Amygdala (tissue), 56 donors: ENCODE results near the gene RHOF.

Source experiments
- DNase-seq, 56 donors: peaks; one replicate each; lab custom pipeline; 2025; lab: John Stamatoyannopoulos, UW

RHOF gene

DNA sequence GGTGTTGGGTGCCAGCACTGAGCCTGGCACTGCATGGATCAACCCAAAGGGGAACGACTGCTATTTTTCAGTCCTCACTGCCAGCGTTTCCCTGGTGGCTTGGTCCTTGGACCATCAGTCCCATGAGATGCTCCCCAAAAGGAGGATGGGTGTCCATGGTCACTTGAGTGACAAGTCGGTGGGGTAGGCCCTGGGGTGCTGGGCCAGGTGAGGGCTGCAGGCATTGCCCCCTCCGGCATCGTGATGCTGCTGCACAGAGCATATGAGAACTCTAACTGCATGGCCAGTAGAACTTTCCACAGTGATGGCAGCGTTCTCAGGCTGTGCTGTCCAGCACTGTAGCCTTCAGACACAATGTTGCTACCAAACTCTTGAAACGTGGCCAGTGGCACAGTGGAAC, 26.6 kb upstream of the RHOF start:
- no peak for DNase-seq

- no peak for DNase-seq
Measured at GRCh38 chr12:121819212-121819949, 25.9 kb upstream of the RHOF start.

GRCh38 chr12:121817648-121818043, 24.2 kb upstream of the RHOF start:
- DNase-seq, result no peak

- DNase-seq, result no peak
Measured at GRCh38 chr12:121816925-121817647, 23.6 kb upstream of the RHOF start.

DNA sequence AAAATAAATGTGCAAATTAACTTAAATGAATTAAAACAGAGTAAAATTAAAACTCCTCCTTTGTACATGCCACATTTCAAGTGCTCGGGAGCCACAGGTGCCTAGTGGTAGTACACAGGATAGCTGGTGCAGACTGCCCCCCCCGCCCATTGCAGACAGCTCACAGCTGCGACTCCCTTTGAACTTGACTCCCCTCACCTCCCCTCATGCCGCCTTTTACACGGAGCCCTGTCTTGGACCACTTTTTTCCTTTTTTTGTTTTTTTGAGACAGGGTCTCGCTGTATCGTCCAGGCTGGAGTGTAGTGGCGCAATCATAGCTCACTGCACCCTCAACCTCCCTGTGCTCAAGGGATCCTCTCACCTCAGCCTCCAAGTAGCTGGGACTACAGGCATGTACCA, 21.8 kb upstream of the RHOF start:
- no peak for DNase-seq

GRCh38 chr12:121814429-121815119, 21.1 kb upstream of the RHOF start:
- DNase-seq, result no peak

DNA sequence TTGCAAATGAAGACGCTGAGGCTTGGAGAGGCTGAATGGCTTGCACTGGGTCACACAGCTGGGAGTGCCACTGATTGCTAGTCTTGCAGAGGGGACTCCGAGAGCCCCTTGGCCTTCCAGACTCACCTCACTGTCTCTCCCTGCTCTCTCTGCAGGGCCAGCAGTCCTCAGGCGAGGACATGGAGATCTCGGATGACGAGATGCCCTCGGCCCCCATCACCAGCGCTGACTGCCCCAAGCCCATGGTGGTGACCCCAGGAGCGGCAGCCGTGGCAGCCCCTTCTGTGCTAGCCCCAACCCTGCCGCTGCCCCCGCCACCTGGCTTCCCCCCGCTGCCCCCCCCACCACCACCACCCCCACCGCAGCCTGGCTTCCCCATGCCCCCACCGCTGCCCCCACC, 20.5 kb upstream of the RHOF start:
- no peak for DNase-seq

DNA sequence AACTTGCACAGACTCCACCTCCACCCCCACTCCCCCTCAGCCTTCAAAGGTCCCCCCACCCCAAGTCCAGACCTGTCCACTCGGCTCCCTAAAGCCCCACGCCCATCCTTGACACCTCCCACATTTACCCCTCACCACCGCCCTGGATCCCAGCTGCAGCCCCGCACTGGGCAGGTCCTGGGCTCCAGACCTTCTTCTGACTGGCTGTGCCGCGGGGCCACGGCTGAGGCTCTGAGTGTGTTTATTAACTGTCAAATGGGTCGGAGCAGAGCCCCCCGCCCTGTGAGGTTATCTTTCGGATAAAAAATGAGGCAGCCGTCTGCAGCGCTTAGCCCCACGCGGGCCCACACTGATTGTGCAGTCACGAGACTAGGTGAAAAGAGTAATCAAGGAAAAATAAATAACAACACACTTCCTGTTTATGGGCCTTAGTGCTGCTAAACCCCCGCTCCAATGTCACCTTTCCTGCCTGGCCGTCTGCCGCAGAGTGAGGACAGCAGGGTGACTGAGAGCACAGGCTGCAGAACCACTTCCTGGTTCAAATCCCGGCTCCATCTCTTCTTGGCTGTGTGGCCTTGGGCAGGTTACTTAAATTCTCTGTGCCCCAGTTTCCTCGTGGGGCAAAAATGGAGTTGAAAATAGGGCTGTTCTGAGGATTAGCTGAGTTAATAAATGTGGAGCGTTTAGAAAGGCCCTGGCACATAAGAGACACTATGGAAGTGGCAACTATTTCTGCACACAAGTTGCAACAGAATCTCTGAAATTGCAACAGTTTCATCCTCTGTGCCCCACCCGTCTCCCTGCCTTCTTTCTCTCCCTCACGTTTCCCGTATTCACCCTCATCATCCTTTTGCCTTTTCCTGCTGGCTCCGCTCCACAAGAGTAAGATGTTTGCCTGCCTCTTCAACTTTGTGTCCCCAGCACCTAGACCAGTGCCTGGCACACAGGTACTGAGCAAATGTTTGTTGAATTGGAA, 19.7 kb upstream of the RHOF start:
- DNase-seq, result no peak

GRCh38 chr12:121812320-121812871, 18.9 kb upstream of the RHOF start:
- peak in 38 of 56 donors; percentile 15 to 64 (median 36) for DNase-seq

DNA sequence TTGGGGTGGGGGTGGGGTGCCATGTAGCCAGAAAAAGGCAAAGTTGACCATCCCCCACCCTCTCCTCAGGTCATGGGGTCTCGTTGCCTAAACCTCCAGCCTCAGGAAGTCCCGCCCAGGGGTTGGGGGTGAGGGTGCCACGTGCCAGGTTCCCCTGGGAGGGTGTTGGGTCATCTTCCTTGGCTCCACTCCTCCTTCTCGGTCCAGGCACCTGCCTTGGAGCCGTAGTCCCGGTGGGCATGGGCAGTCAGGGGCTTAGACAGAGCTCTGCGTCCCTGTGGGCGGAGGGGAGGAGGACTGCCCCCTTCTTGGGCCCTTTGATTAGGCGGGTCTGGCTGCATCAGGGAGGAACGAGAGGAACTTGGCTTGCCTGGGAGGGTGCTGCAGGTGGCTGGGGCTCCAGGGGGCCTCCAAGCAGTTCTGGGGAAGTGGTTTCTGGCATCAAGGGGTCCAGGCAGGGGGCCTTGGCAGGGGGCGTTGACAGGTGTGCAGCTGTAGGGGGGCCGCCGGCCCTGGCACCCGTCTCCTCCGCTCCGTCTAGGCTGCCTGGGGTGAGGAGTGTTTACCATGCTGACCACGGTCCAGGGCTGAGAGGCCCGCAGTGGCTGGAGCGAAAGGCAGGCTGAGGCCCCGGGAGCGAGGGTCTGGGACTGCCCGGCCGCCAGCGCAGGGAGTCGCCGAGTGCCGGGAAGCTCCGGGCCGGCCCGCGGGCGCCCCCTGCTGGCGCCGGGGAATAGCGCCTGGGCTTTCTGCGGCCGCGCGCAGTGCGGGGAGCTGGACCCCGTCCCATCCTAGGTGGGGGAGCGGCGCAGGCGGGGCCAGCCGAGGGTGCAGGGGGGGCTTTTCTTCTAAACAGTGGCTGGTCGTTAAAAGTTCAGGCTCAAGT, 18.2 kb upstream of the RHOF start:
- peak in 42 of 56 donors; percentile 19 to 78 (median 46) for DNase-seq

DNA sequence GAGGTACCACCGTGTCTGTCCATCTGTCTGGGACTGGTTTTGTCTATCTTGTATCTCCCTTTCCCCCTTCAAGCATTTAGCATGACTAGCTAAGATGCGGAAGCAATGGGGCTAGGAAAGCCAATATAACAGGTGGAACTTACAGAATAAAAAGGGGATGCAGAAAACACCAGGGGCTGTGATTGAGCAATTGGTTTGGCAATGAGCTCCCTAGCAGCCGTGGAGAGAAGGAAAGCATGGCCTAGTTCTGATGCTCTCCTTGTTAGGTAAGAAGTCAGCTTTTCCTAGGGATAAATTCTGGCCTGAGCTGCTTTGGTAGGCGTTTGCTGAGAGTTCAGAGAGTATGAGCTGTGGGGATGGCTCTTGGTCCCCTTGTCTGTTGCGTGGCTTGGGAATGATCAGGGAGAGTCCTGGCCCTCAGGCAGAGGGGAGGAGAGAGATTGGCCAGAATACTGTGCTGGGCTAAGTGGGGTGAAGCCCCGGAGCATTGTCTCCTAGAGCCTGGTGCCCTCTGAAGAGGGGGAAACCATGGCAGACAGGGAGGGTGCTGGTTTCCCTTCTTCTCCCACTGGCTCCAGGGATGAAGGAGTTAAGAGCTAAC, 17.4 kb upstream of the RHOF start:
- no peak for DNase-seq

GRCh38 chr12:121810234-121810817, 16.8 kb upstream of the RHOF start:
- no peak for DNase-seq

DNA sequence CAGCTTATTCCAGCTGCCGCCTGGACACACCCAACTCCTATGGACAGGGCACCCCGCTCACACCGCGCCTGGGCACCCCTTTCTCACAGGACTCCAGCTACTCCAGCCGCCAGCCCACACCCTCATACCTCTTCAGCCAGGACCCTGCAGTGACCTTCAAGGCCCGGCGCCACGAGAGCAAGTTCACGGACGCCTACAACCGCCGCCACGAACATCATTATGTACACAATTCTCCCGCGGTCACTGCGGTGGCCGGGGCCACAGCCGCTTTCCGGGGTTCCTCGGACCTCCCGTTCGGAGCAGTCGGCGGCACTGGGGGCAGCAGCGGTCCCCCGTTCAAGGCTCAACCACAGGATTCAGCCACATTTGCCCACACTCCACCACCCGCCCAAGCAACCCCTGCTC, 16.2 kb upstream of the RHOF start:
- no peak for DNase-seq

DNA sequence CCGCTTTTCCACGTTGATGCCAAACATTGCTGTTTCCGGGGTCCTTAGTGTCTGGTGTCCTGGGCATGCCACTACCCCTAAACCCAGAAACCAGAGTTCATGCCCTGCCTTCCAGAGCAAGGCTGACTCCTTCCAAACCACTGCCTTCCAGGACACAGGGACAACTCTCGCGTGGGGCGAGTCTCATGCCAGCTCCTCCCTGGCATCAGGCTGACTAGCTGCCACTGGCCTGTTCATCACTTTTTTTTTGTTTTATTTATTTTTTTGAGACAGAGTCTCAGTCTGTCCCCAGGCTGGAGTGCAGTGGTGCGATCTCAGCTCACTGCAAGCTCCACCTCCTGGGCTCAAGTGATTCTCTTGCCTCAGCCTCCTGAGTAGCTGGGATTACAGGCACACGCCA, 15.1 kb upstream of the RHOF start:
- no peak for DNase-seq

- no peak for DNase-seq
Measured at GRCh38 chr12:121807642-121808347, 14.3 kb upstream of the RHOF start.

GRCh38 chr12:121806546-121807423, 13.3 kb upstream of the RHOF start:
- DNase-seq, result peak in 5 of 56 donors; percentile 14 to 43 (median 36)
